ENCODE measurements around the gene SRD5A1. TPM values are rescaled to one million over a fixed set of nuclear protein-coding genes. Genes with fewer than 3 reads are reported as not detected.

SRD5A1 gene
- total and polyA plus RNA-seq, 2 of the 8 experiments (the other 6 are each of a cell fraction or from before 2014, with no cell fraction given) = 34.7 to 42.4 TPM

DNA sequence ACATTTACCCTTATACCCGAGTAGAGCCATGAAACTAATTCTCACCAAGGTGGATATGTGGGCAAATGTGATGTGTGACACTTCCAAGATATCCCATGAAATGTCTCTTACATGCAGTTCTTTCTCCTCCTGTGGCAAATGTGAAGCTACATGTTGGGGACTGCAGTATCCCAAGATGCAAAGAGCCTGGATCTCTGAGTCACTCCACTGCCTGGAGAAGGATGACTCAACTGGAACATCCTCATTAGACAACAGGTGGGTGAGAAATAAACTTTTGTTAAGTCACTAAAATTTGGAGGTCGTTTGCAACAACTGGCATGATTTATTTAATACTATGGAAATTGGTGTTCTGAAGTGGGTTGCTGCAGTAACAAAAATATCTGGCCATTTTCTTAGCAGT lies 43.5 kb downstream of the SRD5A1 start (continued):
- TF ChIP-seq, protein P1, sequence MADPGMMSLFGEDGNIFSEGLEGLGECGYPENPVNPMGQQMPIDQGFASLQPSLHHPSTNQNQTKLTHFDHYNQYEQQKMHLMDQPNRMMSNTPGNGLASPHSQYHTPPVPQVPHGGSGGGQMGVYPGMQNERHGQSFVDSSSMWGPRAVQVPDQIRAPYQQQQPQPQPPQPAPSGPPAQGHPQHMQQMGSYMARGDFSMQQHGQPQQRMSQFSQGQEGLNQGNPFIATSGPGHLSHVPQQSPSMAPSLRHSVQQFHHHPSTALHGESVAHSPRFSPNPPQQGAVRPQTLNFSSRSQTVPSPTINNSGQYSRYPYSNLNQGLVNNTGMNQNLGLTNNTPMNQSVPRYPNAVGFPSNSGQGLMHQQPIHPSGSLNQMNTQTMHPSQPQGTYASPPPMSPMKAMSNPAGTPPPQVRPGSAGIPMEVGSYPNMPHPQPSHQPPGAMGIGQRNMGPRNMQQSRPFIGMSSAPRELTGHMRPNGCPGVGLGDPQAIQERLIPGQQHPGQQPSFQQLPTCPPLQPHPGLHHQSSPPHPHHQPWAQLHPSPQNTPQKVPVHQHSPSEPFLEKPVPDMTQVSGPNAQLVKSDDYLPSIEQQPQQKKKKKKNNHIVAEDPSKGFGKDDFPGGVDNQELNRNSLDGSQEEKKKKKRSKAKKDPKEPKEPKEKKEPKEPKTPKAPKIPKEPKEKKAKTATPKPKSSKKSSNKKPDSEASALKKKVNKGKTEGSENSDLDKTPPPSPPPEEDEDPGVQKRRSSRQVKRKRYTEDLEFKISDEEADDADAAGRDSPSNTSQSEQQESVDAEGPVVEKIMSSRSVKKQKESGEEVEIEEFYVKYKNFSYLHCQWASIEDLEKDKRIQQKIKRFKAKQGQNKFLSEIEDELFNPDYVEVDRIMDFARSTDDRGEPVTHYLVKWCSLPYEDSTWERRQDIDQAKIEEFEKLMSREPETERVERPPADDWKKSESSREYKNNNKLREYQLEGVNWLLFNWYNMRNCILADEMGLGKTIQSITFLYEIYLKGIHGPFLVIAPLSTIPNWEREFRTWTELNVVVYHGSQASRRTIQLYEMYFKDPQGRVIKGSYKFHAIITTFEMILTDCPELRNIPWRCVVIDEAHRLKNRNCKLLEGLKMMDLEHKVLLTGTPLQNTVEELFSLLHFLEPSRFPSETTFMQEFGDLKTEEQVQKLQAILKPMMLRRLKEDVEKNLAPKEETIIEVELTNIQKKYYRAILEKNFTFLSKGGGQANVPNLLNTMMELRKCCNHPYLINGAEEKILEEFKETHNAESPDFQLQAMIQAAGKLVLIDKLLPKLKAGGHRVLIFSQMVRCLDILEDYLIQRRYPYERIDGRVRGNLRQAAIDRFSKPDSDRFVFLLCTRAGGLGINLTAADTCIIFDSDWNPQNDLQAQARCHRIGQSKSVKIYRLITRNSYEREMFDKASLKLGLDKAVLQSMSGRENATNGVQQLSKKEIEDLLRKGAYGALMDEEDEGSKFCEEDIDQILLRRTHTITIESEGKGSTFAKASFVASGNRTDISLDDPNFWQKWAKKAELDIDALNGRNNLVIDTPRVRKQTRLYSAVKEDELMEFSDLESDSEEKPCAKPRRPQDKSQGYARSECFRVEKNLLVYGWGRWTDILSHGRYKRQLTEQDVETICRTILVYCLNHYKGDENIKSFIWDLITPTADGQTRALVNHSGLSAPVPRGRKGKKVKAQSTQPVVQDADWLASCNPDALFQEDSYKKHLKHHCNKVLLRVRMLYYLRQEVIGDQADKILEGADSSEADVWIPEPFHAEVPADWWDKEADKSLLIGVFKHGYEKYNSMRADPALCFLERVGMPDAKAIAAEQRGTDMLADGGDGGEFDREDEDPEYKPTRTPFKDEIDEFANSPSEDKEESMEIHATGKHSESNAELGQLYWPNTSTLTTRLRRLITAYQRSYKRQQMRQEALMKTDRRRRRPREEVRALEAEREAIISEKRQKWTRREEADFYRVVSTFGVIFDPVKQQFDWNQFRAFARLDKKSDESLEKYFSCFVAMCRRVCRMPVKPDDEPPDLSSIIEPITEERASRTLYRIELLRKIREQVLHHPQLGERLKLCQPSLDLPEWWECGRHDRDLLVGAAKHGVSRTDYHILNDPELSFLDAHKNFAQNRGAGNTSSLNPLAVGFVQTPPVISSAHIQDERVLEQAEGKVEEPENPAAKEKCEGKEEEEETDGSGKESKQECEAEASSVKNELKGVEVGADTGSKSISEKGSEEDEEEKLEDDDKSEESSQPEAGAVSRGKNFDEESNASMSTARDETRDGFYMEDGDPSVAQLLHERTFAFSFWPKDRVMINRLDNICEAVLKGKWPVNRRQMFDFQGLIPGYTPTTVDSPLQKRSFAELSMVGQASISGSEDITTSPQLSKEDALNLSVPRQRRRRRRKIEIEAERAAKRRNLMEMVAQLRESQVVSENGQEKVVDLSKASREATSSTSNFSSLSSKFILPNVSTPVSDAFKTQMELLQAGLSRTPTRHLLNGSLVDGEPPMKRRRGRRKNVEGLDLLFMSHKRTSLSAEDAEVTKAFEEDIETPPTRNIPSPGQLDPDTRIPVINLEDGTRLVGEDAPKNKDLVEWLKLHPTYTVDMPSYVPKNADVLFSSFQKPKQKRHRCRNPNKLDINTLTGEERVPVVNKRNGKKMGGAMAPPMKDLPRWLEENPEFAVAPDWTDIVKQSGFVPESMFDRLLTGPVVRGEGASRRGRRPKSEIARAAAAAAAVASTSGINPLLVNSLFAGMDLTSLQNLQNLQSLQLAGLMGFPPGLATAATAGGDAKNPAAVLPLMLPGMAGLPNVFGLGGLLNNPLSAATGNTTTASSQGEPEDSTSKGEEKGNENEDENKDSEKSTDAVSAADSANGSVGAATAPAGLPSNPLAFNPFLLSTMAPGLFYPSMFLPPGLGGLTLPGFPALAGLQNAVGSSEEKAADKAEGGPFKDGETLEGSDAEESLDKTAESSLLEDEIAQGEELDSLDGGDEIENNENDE (IDR thresholded peaks at IDR 0.05; ENCODE audit: insufficient replicate concordance, low read length) = no peak
- no peak for TF ChIP-seq EZH2 (IDR thresholded peaks at IDR 0.05; ENCODE audit: low read depth, low read length, severe bottlenecking)
- no peak for TF ChIP-seq TCF12 (IDR thresholded peaks at IDR 0.05; ENCODE audit: low read depth, low read length)
- no peak for TF ChIP-seq TAF7 (optimal IDR thresholded peaks at IDR 0.05; ENCODE audit: borderline replicate concordance, low read depth, low read length)

Measured in H1 (cell line).